Activated CD4-positive, alpha-beta T cell treated with anti-CD3 and anti-CD28 coated beads, Interleukin-2, amount 50 U/mL, for 16 hours (primary cell): ENCODE results near the gene KIAA1328.

Experiments used
- DNase-seq: peaks from one replicate; pipeline ENCODE4 v3.0.0-alpha.2; 2020

Gene KIAA1328

GRCh38 chr18:37230768-37231167, 401.8 kb downstream of the KIAA1328 start:
- no peak for DNase-seq

DNA sequence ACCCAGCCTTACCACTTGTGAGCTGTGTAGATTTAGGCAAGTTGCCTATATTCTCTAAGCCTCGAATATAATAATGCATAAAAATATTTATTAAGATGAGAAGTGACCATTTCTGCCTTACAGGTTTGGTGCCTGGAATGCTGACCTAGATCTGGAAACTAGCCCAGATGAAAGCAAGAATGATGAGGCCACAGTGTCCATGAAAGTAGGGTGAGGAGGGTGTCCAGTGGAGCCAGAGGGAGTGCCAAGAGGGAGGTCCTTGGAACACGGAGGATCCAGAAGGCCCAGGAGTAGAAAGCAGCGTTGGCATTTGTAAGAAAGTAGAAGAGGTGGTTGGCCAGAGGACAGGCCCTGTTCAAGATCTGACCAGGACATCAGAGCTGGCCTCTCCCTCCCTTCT, 402.3 kb downstream of the KIAA1328 start:
- DNase-seq, result no peak

DNA sequence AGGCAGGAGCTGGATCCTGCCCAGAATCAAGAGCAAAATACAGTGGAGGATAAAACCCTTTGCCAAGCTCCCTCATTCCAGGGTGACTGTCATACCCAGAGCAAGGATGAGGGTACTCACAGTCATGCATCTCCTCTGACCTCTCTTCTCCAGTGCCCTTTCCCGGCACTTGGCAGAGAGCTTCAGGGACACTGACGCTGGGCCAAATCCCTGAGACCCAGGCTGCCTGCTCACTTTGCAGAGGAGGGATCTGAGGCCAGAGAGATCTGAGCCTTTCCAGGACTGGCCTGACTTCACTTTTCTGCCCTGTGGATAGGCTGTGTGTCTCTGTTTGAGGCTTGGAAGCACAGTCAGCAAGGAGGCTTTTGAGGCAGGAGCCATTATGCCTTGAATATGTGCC, 406.7 kb downstream of the KIAA1328 start:
- DNase-seq, result no peak

- no peak for DNase-seq
Measured at GRCh38 chr18:37238282-37239108, 409.6 kb downstream of the KIAA1328 start.

GRCh38 chr18:37242091-37242490, 413.2 kb downstream of the KIAA1328 start:
- no peak for DNase-seq

GRCh38 chr18:37242826-37243560, 414.1 kb downstream of the KIAA1328 start:
- no peak for DNase-seq

DNA sequence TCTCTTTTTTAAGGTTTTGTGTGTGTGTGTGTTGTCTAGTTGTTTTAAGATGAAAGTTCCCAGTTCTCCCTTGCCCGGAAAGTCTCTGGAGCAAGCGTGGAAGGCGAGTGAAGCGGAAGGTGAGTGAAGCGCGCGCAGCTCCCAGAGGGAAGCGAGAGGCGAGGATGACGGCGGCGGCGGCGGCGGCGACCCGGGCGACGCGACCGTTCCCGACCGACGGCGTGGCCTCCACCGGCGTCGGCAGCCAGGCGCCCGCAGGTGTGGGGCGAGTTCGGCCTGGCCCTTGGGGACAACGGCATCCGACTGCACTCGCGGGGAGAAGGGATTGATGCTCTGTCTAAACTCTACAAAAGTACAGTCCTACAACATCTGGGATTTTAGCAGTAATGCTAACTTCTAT, 414.8 kb downstream of the KIAA1328 start:
- DNase-seq, result no peak

DNA sequence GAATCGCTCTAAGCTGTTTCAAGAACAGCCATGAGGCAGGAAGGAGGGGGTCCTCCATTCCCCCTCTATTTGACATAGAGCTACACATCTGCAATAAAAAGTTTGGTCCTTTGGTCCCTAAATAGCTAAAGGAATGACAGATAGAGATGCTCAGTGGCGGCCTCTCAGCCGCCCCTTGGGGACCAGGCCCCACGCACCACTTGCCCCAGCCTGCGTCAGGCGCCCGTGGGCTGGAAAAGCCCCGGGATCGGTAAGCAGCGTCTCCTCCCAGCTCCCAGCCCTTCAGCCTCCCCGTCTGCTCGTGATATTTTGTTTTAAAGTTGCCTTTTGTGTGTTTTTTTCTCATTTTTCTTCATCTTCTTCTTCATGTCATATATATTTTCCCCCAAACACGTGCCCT, 415.7 kb downstream of the KIAA1328 start:
- no peak for DNase-seq

DNA sequence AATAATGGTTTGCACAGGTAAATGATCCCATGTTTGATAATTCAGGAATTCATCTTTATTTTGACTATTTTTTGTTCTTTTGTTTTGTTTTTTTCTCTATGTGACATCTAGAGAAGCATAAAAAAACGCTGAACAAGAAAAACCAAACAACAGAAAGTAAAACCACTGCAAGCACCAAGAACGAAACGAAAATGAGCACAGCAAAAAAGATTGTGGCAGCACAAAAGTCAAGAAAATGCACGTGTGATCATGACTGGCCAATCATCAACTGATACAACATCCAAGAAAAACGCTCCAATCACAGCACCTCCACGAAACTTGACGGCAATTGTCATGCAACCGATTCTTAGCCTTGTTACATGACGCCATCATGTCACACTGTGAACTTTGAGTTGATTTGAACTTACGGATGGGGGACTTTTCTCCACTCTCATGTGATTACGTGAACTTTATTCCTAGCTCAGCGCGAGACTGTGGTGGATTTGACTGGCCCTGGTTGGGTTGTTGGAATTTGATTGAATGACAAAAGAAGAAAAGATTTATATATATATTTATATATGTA, 417.9 kb downstream of the KIAA1328 start:
- DNase-seq, result no peak

GRCh38 chr18:37247497-37248161, 418.7 kb downstream of the KIAA1328 start:
- DNase-seq, result no peak

- DNase-seq, result no peak
Measured at GRCh38 chr18:37248281-37248680, 419.4 kb downstream of the KIAA1328 start.

GRCh38 chr18:37249171-37249886, 420.4 kb downstream of the KIAA1328 start:
- DNase-seq, result no peak

DNA sequence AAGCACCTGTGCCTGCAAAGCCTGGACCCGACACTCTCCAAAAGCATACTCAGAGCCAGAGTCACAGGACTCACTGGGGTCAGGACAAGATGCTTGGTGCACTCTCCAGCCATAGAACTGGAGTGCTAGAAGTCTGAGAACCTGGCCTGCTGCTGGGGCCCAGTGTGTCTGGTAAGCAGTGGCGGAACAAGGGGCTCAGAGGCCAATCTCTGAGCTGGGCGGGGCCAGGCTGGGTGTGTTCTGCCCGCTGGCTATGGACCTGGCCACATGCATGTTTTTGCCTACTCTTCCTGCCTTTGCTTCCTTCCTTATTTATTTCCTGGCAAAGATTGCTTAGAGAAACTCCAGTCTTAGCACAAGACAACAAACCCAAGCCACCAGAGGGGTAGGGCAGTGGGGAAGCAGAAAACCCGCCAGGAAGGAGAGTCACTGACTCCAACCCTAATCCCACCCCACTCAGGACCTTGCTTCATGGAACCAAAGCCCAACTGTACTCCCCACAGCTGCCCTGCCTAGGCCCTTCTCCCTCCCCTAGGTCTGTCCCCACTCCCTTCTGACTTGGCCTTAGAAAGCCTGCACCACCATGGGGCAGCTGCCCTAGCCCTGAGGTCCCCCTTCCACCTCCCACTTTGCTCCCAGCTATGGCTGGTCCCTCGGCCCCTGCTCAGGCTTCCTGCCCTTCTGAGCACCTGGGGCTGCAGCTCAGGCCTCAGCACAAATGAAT, 421.1 kb downstream of the KIAA1328 start:
- DNase-seq, result no peak

- DNase-seq, result no peak
Measured at GRCh38 chr18:37251679-37252078, 422.8 kb downstream of the KIAA1328 start.

DNA sequence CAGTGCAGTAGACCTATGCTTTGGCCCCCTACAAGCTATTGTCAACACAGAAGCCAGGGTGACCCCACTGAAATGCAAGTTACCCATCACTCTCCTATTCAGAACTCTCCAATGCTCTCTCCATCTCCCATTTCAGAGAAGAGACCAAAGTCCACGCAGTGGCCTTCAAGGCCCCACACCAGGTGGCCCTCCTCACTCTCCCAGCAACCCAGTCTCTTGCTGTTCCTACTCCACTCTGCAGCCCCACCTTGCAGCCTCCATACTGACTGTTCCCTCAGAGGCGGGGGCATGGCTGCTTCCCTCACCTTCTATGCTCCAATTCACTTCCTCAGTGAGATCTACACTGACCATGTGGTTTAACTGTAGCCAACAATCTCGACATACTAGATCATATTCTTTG, 423.4 kb downstream of the KIAA1328 start:
- no peak for DNase-seq

DNA sequence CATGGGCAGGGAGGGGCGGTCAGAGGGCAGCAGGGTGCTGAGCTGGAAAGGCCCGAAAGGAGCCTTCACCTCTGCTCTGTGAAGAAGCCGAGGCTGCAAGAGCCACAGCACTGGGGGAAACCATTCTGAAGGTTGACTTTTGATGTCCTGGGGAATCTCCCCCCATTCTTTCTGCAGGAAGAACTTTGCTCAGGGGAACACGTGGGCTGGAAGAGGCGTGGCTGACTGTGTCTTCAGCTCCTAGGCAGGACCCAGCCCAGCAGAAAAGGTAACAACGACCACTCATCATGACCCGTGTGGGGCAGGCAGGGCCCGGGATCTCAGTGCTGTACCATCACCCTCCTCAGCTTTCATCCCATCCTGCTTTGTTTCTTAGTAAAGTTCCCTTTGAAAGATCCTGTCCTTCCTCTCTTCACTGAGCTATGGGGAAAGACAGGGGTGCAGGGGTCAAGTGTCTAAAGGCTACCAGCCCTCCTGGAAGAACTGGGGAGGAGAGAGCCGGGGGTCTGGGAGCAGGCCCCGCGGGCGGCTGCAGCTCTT, 424.0 kb downstream of the KIAA1328 start:
- DNase-seq, result no peak

DNA sequence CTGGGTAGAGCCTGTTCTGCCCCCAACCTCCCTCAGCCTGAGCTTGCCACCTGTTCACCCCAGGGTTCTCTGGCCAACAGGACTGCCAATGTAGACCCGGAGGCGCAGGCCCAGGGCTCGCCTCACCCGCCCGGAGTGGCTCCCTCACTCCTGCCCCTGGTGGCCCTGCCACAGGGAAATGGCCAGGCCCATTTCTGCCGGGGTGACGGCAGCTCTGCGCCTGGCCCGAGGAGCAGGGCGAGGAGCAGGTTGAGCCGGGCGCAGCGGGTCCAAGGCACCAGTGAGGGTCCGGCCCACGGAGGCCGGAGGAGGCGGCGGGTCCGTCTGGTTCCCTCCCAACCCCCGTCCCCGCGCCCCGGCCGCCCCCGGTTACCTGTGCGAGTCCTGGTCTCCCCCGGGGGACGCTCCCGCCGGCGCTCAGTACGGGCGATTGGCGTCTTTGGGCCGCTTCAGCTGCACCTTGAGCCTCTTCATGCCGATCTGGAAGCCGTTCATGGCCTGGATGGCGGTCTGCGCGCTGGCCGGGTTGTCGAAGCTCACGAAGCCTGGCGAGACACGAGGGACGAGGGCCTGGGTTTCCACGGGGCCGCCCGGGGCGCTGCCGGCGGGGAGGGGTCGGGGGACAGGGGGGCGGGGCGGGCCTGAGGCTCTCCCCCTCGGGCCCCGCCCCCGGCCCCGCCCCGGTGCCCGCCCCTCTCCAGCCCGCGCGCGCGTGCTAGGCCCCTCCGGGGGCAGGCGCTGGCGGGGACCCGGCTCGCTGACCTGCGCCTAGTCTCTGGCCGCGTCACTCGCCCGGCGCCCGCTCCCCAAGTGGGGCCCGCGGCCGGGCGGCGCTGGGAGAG, 424.7 kb downstream of the KIAA1328 start:
- DNase-seq, result no peak

DNA sequence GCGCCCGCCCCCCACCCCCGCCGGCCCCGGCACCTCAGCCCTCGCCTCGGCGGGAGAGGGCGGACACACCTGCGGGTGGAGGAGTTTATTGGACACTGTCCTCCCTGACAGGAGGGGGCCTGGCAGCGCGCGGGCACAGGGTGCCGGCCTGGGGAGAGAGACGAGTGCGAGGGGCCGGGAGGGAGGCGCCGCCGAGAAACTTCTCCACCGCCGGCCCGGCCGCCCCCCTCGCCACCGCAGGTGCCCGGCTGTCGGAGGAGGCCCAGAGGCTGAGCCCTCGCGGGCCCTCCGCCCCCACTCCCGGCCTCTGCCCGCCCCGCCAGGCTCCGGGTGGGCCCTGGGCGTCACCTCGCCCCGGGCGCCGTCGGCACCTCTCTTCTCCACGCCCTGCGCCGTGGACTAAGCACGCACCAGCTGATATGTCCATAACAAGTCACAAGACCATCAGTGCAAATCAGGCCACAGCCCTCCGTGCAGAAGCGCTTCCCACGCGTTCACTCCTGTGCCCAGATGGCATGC, 425.4 kb downstream of the KIAA1328 start:
- DNase-seq, result no peak

GRCh38 chr18:37254973-37255372, 426.0 kb downstream of the KIAA1328 start:
- no peak for DNase-seq

GRCh38 chr18:37258131-37258530, 429.2 kb downstream of the KIAA1328 start:
- DNase-seq, result no peak

DNA sequence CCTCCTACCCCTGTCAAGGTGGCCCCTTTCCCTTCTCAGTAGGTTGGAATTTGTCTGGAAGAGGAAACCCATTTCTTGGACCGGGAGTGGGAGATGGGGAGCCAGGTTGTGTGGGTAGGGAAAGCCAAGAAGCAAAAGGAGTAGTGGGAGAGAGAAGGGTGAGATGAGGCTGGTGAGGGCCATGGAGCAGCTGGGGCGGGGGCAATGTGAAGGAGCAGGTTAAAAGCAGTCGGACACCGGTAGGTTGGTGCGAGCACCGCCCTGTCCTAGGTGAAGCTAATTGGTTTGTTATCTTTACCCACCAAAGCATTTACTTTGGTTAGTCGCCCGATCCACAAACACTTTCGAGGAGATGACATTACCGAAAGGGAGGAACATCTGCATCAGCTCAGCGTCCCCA, 429.9 kb downstream of the KIAA1328 start:
- no peak for DNase-seq
